Measurements from ENCODE around the gene BIK.

Gene BIK

GRCh38 chr22:43131773-43132501 is 21.4 kb downstream of the BIK start:
- H2BK120ac ChIP-seq (ENCODE audit: insufficient read depth, low read length, poor library complexity) = no peak overlapping the region
- peak overlapping the region; percentile 4 for H2AK5ac ChIP-seq (ENCODE audit: low read length)
- H3K4me1 ChIP-seq (ENCODE audit: control insufficient read depth in 1 of 2, insufficient read depth in 2 of 2, low read length in 2 of 2) = peaks cover 5 to 13% of the 10 kb centered on the region in 2 experiments
- H2BK12ac ChIP-seq (ENCODE audit: low read length) = no peak overlapping the region
- H2BK5ac ChIP-seq (ENCODE audit: low read depth, low read length, poor library complexity) = no peak overlapping the region
- H4K91ac ChIP-seq (ENCODE audit: low read depth, low read length) = no peak overlapping the region
- no peak overlapping the region for H3K4me2 ChIP-seq (ENCODE audit: low read length)
- no peak overlapping the region for H3K4me3 ChIP-seq (ENCODE audit: low read depth, low read length)
- no peak overlapping the region for H4K12ac ChIP-seq (ENCODE audit: low read depth, low read length)
- WGBS (ENCODE audit: extremely low coverage, insufficient coverage, insufficient read length) = no CpG with 5 or more reads among the region's 17 CpGs
- H3K14ac ChIP-seq (ENCODE audit: low read length) = no peak overlapping the region
- peaks cover 34 to 36% of the 10 kb centered on the region in 2 experiments for H3K36me3 ChIP-seq (ENCODE audit: control insufficient read depth in 1 of 2, insufficient read depth in 2 of 2, low read length in 2 of 2)
- no peak for DNase-seq
- H3K79me1 ChIP-seq (ENCODE audit: low read length) = peaks cover 6% of the 10 kb centered on the region
- peaks cover 2% of the 10 kb centered on the region for H3K9me3 ChIP-seq (ENCODE audit: insufficient read depth, low read depth, low read length)
- H3K9ac ChIP-seq (ENCODE audit: low read length) = no peak overlapping the region
- no peak overlapping the region for H3K27ac ChIP-seq (ENCODE audit: low read depth, low read length)
- no peak overlapping the region for H3K4ac ChIP-seq (ENCODE audit: low read depth, low read length)
- H3K27me3 ChIP-seq (ENCODE audit: insufficient read depth, low read length) = no peaks in the 10 kb centered on the region
- H3K23ac ChIP-seq (ENCODE audit: low read length) = no peak overlapping the region
- no peak overlapping the region for H4K8ac ChIP-seq (ENCODE audit: low read depth, low read length)
- no peak overlapping the region for H2AFZ ChIP-seq (ENCODE audit: insufficient read depth, low read length, poor library complexity)
- H3K79me2 ChIP-seq (ENCODE audit: control insufficient read depth, insufficient read depth, low read length, poor library complexity) = no peaks in the 10 kb centered on the region
- no peak overlapping the region for H3K18ac ChIP-seq (ENCODE audit: low read length)

- DNase-seq = no peak
- no peak overlapping the region for H2BK12ac ChIP-seq (ENCODE audit: low read length)
- H2BK120ac ChIP-seq (ENCODE audit: insufficient read depth, low read length, poor library complexity) = no peak overlapping the region
- no peak overlapping the region for H4K8ac ChIP-seq (ENCODE audit: low read depth, low read length)
- H3K14ac ChIP-seq (ENCODE audit: low read length) = no peak overlapping the region
- H3K18ac ChIP-seq (ENCODE audit: low read length) = no peak overlapping the region
- H3K36me3 ChIP-seq (ENCODE audit: control insufficient read depth in 1 of 2, insufficient read depth in 2 of 2, low read length in 2 of 2) = peaks cover 42 to 47% of the 10 kb centered on the region in 2 experiments
- H3K4ac ChIP-seq (ENCODE audit: low read depth, low read length) = no peak overlapping the region
- peak overlapping the region; percentile 7 for H3K27ac ChIP-seq (ENCODE audit: low read depth, low read length)
- no peak overlapping the region for H3K4me2 ChIP-seq (ENCODE audit: low read length)
- H3K9me3 ChIP-seq (ENCODE audit: insufficient read depth, low read depth, low read length) = peaks cover 2% of the 10 kb centered on the region
- H3K4me3 ChIP-seq (ENCODE audit: low read depth, low read length) = no peak overlapping the region
- H4K12ac ChIP-seq (ENCODE audit: low read depth, low read length) = no peak overlapping the region
- H3K23ac ChIP-seq (ENCODE audit: low read length) = no peak overlapping the region
- H3K79me2 ChIP-seq (ENCODE audit: control insufficient read depth, insufficient read depth, low read length, poor library complexity) = no peaks in the 10 kb centered on the region
- H3K9ac ChIP-seq (ENCODE audit: low read length) = no peak overlapping the region
- no peaks in the 10 kb centered on the region for H3K79me1 ChIP-seq (ENCODE audit: low read length)
- H4K91ac ChIP-seq (ENCODE audit: low read depth, low read length) = no peak overlapping the region
- no peak overlapping the region for H2AK5ac ChIP-seq (ENCODE audit: low read length)
- H3K27me3 ChIP-seq (ENCODE audit: insufficient read depth, low read length) = no peaks in the 10 kb centered on the region
- WGBS (ENCODE audit: extremely low coverage, insufficient coverage, insufficient read length) = no CpG with 5 or more reads among the region's 9 CpGs
- H3K4me1 ChIP-seq (ENCODE audit: control insufficient read depth in 1 of 2, insufficient read depth in 2 of 2, low read length in 2 of 2) = peaks cover 0 to 2% of the 10 kb centered on the region in 2 experiments
- no peak overlapping the region for H2AFZ ChIP-seq (ENCODE audit: insufficient read depth, low read length, poor library complexity)
- H2BK5ac ChIP-seq (ENCODE audit: low read depth, low read length, poor library complexity) = no peak overlapping the region
Observed at GRCh38 chr22:43133401-43133800, 22.9 kb downstream of the BIK start.

- no peak overlapping the region for H3K4me3 ChIP-seq (ENCODE audit: low read depth, low read length)
- H3K27ac ChIP-seq (ENCODE audit: low read depth, low read length) = no peak overlapping the region
- H3K23ac ChIP-seq (ENCODE audit: low read length) = no peak overlapping the region
- no peak overlapping the region for H2BK12ac ChIP-seq (ENCODE audit: low read length)
- no peak overlapping the region for H3K4me2 ChIP-seq (ENCODE audit: low read length)
- no peak overlapping the region for H2AK5ac ChIP-seq (ENCODE audit: low read length)
- peaks cover 2% of the 10 kb centered on the region for H3K9me3 ChIP-seq (ENCODE audit: insufficient read depth, low read depth, low read length)
- no peak overlapping the region for H2AFZ ChIP-seq (ENCODE audit: insufficient read depth, low read length, poor library complexity)
- no peak overlapping the region for H4K8ac ChIP-seq (ENCODE audit: low read depth, low read length)
- no peak overlapping the region for H3K18ac ChIP-seq (ENCODE audit: low read length)
- DNase-seq = no peak
- peaks cover 0 to 2% of the 10 kb centered on the region in 2 experiments for H3K4me1 ChIP-seq (ENCODE audit: control insufficient read depth in 1 of 2, insufficient read depth in 2 of 2, low read length in 2 of 2)
- H2BK5ac ChIP-seq (ENCODE audit: low read depth, low read length, poor library complexity) = no peak overlapping the region
- no peak overlapping the region for H2BK120ac ChIP-seq (ENCODE audit: insufficient read depth, low read length, poor library complexity)
- H3K27me3 ChIP-seq (ENCODE audit: insufficient read depth, low read length) = no peaks in the 10 kb centered on the region
- H4K91ac ChIP-seq (ENCODE audit: low read depth, low read length) = no peak overlapping the region
- no peak overlapping the region for H3K9ac ChIP-seq (ENCODE audit: low read length)
- H4K12ac ChIP-seq (ENCODE audit: low read depth, low read length) = no peak overlapping the region
- peaks cover 46 to 56% of the 10 kb centered on the region in 2 experiments for H3K36me3 ChIP-seq (ENCODE audit: control insufficient read depth in 1 of 2, insufficient read depth in 2 of 2, low read length in 2 of 2)
- no peaks in the 10 kb centered on the region for H3K79me2 ChIP-seq (ENCODE audit: control insufficient read depth, insufficient read depth, low read length, poor library complexity)
- H3K4ac ChIP-seq (ENCODE audit: low read depth, low read length) = no peak overlapping the region
- H3K14ac ChIP-seq (ENCODE audit: low read length) = no peak overlapping the region
- WGBS (ENCODE audit: extremely low coverage, insufficient coverage, insufficient read length) = no CpG with 5 or more reads among the region's 4 CpGs
- no peaks in the 10 kb centered on the region for H3K79me1 ChIP-seq (ENCODE audit: low read length)
Observed at GRCh38 chr22:43134553-43134952, 24.0 kb downstream of the BIK start.

GRCh38 chr22:43135565-43135964 is 25.0 kb downstream of the BIK start:
- Histone ChIP-seq H2BK120ac (ENCODE audit: insufficient read depth, low read length, poor library complexity) (no peak overlapping the region), H2BK5ac (ENCODE audit: low read depth, low read length, poor library complexity) (no peak overlapping the region), H3K79me2 (ENCODE audit: control insufficient read depth, insufficient read depth, low read length, poor library complexity) (no peaks in the 10 kb centered on the region), H3K14ac (ENCODE audit: low read length) (no peak overlapping the region), H3K23ac (ENCODE audit: low read length) (no peak overlapping the region), H4K8ac (ENCODE audit: low read depth, low read length) (no peak overlapping the region), H3K79me1 (ENCODE audit: low read length) (no peaks in the 10 kb centered on the region), H3K36me3 (ENCODE audit: control insufficient read depth in 1 of 2, insufficient read depth in 2 of 2, low read length in 2 of 2) (peaks cover 50 to 63% of the 10 kb centered on the region in 2 experiments), H3K18ac (ENCODE audit: low read length) (no peak overlapping the region), H2BK12ac (ENCODE audit: low read length) (peak overlapping the region; percentile 5), H3K4me2 (ENCODE audit: low read length) (no peak overlapping the region), H3K27me3 (ENCODE audit: insufficient read depth, low read length) (no peaks in the 10 kb centered on the region), H2AFZ (ENCODE audit: insufficient read depth, low read length, poor library complexity) (no peak overlapping the region), H4K91ac (ENCODE audit: low read depth, low read length) (no peak overlapping the region), H4K12ac (ENCODE audit: low read depth, low read length) (no peak overlapping the region), H3K9me3 (ENCODE audit: insufficient read depth, low read depth, low read length) (peaks cover 2% of the 10 kb centered on the region), H3K4ac (ENCODE audit: low read depth, low read length) (no peak overlapping the region), H3K27ac (ENCODE audit: low read depth, low read length) (no peak overlapping the region), H3K4me3 (ENCODE audit: low read depth, low read length) (no peak overlapping the region), H3K9ac (ENCODE audit: low read length) (no peak overlapping the region), H2AK5ac (ENCODE audit: low read length) (no peak overlapping the region), H3K4me1 (ENCODE audit: control insufficient read depth in 1 of 2, insufficient read depth in 2 of 2, low read length in 2 of 2) (peaks cover 0 to 2% of the 10 kb centered on the region in 2 experiments)
- no peak for DNase-seq
- WGBS (ENCODE audit: extremely low coverage, insufficient coverage, insufficient read length) = no CpG with 5 or more reads among the region's 5 CpGs
